HG03095 (cell line): ENCODE results near the gene CLEC18C.
"Not testable (repeated sequence)": the region's sequence is repeated elsewhere in the genome, so short reads cannot be mapped to it uniquely, and the experiment has no call there.

Experiments
- ATAC-seq: cut with Tn5 transposase; IDR thresholded peaks from one replicate; pipeline ENCODE4 v1.9.1; 2021; ENCODE audit warnings: moderate library complexity; ENCODE audit not compliant: unreplicated experiment

Gene CLEC18C

DNA sequence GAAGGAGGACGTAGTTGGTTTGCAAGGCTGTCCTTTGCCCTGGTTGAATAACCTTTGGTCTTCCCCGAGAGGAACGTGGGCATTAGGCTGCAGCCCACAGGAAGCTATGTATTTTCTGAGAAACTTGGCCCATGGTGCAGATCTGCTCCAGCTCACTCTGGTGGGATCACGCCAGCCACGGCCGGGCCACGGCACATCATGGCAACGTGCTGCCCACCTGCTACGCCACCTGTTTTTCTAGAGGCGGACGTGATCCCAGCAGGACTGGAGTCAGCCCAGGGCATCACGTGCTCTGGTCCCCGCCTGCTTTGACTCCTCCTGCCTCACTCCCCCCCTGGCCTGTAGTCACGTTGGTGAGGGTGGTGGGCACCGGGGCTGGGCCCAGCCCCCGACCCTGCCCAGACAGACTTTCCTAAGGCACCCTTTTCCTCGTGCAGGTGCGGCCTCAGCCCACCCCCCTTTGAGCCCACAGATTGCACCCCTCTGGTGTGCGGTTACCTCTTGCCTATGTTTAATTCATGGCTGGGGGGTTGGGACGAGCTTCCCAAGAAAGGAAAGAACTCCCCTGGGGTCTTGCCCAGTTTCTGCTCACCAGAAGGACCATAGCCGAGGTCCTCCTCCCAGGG is at the start of gene CLEC18C:
Gene CLEC18C, plus strand, starts transcription at position 576 of the 626 bp plus-strand sequence. CDS start 492 bp downstream, outside the sequence.
- ATAC-seq = not testable (repeated sequence)

DNA sequence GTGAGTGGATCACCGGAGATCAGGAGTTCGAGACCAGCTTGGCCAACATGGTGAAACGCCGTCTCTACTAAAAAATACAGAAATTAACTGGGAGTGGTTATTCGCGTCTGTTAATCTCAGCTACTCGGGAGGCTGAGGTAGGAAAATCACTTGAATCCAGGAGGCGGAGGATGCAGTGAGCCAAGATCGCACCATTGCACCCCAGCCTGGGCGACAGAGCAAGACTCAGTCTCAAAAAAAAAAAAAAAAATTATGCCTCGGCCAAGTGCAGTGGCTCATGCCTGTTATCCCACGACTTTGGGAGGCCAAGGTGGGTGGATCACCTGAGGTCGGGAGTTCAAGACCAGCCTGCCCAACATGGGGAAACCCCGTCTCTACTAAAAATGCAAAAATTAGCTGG is 49.8 kb upstream of the CLEC18C start:
- not testable (repeated sequence) for ATAC-seq

DNA sequence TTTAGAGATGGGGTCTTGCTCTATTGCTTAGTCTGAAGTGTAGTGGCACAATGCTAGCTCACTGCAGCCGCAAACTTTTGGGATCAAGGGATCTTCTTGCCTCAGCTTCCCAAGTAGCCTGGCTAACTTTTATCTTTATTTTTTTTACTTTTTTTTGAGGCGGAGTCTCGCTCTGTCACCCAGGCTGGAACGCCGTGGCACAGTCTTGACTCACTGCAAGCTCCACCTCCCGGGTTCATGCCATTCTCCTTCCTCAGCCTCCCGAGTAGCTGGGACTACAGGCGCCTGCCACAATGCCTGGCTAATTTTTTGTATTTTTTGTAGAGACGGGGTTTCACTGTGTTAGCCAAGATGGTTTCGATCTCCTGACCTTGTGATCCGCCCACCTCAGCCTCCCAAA is 47.4 kb upstream of the CLEC18C start:
- ATAC-seq = not testable (repeated sequence)

DNA sequence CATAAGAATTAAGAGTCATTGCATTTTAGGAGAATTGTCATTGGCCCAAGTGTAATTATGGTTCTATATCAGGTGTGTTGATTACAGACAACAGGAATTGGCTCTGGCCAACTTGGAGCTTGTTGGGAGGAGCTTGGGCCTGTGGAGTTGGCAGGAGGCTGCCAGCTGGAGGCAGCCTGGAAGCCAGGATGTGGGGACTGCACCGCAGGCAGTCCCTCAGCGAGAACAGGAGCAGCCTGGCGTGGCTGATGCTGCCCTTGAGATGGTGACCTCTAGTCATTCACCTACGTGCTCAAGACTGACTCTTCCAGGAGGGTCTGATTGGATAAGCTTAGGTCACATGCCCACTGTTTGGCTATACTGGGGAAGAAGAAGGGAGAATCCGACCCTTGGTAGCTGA is 45.9 kb upstream of the CLEC18C start:
- ATAC-seq = not testable (repeated sequence)

DNA sequence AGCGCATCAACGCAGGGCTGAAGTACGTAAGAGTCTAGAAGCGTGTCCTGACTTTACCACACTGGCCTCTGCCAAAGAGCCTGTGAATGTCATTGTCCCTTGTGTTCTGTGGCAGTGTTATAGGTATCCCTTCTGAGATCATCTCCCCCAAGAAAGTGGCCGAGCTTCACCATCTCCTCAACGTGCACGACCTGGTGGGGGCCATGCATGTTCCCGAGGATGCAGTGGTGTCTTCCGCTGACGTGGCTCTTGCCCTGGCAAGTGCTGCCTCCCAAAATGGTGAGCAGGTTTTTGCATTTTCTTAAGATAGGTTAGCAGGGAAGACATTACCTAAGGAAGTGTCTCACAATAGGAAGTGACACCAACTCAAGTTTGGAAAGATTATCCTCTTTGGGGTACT is 44.7 kb upstream of the CLEC18C start:
- not testable (repeated sequence) for ATAC-seq

DNA sequence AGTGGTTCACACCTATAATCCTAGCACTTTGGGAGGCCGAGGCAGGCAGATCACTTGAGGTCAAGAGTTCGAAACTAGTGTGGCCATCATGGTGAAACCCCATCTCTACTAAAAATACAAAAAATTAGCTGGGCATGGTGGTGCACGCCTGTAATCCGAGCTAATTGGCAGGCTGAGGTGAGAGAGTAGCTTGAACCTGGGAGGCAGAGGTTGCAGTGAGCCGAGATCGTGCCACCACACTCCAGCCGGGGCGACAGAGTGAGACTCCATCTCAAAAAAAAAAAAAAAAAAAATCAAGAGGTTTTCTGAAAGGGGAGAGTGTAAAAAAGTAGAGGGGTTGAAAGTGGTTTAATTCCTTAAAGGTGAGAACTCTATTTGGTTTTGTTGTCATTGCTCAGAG is 37.8 kb upstream of the CLEC18C start:
- not testable (repeated sequence) for ATAC-seq

DNA sequence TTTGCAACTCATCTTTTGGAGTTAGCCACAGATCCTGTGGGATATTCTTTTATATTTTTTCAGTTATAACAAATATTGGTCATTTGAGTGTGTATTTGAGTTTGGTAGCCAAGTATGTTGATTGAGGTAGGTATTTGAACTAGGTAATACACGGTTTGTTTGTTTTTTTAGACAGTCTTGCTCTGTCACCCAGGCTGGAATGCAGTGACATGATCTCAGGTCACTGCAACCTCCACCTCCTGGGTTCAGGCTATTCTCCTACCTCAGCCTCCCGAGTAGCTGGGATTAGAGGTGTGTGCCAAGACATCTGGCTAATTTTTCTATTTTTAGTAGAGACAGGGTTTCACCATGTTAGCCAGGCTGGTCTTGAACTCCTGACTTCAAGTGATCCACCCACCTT is 37.0 kb upstream of the CLEC18C start:
- not testable (repeated sequence) for ATAC-seq

DNA sequence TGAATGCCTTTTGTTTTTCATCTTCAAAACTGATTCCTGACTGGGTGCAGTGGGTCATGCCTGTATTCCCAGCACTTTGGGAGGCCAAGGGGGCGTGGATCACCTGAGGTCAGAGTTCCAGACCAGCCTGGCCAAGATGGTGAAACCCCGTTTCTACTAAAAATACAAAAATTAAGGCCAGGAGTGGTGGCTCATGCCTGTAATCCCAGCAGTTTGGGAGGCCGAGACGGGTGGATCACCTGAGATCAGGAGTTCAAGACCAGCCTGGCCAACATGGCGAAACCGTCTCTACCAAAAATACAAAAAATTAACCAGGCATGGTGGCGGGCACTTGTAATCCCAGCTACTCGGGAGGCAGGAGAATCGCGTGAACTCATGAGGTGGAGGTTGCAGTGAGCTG is 30.8 kb upstream of the CLEC18C start:
- not testable (repeated sequence) for ATAC-seq

DNA sequence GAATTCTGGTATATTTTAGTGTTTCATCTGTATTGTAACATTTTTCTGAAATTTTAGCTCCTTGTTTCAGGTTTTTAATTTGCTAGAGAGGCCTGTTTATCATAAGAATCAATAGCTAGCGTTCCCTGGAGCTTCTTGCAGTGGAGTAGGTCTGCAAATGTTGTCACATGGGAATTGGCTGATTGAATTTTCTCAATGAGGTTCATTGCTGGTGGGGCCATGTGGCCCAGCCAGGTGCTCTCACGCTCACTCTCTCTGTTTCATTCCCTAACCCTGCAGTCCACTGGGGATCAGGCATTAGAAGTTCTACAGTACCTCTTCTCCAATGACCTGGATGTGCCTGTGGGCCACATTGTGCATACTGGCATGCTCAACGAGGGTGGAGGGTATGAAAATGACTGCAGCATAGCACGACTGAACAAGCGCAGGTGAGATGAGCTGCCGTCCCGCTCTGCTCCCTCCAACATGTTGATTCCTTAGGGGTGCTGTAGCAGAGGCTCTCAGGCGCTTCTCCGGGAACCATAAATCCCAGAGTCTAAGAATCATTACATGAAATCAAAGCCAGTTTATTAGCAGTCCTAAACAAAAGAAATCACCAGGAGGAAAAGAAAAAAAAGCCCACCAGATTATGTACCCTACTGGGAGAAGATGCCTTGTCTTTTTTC is 30.2 kb upstream of the CLEC18C start:
- ATAC-seq = not testable (repeated sequence)

DNA sequence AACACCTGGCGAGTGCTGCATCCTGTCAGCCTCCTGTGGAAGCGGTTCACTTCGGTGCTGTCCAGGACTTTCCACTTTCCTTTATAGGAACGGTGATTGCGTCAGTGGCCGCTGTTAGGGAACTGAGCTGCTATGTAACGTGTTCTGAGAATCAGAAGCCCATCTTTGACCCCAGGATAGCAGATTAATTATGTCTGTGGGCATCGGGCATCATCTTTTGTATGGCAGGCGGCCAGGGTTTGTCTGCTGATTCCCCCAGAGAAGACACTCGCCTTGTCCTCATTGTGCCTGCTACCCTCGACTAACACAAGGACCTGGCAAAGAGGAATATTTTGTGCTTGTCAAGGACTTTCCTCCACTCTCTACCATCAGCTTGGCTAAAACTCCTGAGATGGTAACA is 25.7 kb upstream of the CLEC18C start:
- not testable (repeated sequence) for ATAC-seq

DNA sequence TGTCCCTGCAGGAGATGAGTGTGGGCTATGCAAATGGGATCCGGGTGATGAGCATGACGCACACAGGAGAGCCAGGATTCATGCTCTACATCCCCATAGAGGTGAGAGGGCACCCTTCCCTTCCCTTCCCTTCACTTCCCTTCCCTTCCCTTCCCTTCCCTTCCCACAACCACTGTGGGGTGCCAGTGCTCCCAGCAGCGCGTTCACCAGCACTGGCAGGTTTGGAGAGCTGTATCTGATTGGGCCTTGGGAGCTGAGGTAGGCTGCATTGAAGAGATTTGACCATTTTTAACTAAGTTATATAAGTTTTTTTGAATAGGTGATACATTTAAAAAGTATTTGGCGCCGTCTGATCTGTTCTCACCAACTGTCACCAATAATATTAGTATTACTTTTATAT is 25.1 kb upstream of the CLEC18C start:
- not testable (repeated sequence) for ATAC-seq

DNA sequence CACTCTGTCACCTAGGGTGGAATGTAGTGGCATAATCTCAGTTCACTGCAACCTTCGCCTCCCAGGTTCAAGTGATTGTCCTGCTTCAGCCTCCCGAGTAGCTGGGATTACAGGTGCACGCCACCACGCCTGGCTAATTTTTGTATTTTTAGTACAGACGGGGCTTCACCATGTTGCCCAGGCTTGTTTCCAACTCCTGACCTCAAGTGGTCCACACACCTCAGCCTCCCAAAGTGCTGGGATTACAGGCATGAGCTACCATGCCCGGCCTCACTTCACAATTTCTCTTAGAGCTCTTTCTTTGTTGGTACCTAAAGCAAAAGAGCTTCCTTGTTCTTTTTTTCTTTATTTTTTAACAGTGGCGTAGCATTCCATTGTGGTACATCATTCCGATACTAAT is 24.3 kb upstream of the CLEC18C start:
- not testable (repeated sequence) for ATAC-seq

DNA sequence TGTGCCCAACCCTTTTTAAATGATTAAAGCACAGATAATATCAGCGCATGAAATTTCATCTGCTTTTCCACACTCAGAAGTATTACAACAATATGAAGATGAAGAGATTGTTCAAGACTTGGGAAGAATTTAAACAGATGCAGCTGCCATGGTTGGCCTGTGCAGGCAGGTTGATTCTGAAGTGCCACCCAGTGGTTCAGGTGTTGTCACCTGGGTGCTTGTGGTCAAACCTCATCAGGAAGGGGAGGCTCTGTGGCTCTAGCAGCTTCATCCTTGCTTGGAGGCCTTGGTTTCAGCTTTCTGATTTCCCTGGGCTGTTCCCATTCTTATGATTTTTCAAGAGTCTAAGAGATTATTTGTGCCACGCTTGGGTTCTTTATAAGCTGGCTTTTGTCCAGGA is 22.2 kb upstream of the CLEC18C start:
- no peak for ATAC-seq

DNA sequence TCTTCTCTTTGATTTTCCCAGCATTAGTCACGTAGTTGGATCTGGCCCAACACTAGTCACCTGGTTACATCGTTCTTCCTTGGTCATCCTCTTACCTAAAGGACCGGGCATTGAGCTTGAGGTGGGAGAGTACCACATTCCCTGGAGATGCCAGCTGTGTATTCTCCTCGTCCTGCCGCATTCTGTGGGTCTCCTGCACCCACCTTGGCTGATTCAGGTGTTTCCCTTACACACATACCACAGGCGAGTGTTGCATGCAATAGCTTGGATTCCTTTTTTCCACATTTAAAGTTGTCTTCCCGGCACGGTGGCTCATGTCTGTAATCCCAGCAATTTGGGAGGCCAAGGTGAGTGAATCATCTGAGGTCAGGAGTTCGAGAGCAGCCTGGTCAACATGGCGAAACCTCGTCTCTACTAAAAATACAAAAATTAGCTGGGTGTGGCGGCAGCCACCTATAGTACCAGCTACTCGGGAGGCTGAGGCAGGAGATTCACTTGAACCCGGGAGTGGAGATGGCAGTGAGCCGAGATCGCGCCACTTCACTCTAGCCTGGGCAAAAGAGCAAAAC is 21.6 kb upstream of the CLEC18C start:
- no peak for ATAC-seq

DNA sequence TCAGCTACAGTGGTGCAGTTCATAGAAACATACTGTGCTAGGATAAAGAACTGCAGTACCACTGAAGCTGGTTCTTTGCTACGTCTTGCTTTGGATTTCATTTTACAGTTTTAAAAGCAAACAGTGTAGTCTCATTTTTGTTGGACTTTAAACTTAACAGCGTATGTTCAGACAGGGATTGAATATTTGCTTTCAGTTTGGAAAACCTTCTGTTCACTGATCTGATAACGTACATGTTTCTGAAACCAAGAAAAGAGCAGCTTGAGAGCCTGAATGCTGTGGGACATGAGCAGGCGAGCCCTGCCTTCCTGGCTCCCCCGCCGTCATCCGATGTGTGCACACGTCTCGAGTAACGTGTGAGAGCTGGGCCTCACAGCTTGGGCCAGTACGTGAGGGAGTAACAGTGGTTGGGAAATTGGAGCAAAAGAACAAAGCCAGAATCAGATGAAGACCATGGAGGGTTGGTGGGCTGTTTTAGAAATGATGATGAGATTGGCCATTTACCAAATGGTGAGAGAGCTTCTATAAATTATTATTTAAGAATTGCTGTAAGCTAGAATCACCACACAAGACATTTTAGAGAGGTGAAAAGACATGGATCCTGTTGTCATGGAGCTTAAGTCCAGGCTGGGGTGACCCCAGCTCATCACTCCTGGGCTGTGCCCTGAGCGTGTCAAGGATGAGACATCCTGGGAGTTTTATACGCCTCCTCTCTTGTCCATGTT is 20.8 kb upstream of the CLEC18C start:
- no peak for ATAC-seq

DNA sequence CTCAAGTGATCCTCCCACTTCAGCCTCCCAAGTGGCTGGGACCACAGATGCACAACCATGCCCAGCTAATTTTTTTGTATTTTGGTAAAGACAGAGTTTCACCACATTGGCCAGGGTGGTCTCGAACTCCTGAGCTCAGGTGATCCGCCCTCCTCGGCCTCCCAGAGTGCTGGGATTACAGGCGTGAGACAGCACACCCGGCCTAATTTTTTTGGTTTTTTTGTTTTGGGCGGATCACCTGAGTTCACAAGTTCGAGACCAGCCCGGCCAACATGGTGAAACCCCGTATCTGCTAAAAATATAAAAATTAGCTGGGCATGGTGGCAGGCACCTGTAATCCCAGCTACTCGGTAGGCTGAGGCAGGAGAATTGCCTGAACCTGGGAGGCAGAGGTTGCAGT is 18.9 kb upstream of the CLEC18C start:
- not testable (repeated sequence) for ATAC-seq

DNA sequence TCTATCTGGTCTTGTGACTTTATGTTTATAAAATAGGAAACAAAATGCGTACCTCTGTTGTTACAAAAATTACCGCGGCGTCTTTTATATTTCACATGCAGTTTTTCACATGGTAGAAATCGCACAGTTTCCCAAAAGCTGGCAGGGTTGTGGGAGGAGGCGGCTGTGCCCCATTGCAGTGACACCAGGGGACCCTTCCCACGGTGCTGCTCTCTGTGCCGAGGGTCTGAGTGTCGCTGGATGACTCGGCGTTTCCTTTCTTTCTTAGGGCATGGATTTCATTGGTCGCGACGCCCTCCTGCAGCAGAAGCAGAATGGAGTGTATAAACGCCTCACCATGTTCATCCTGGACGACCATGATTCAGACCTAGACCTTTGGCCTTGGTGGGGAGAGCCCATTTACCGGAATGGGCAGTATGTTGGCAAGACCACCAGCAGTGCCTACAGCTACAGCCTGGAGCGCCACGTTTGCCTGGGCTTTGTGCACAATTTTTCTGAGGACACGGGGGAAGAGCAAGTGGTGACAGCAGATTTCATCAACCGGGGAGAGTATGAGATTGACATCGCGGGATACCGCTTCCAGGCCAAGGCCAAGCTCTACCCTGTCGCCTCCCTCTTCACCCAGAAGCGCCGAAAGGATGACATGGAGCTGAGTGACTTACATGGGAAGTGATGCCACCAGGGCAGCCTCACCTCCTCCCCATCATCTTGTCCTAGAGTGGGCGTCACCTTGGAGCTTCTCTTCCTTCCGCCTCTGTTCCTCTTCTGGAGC is 17.2 kb upstream of the CLEC18C start:
- ATAC-seq = no peak

DNA sequence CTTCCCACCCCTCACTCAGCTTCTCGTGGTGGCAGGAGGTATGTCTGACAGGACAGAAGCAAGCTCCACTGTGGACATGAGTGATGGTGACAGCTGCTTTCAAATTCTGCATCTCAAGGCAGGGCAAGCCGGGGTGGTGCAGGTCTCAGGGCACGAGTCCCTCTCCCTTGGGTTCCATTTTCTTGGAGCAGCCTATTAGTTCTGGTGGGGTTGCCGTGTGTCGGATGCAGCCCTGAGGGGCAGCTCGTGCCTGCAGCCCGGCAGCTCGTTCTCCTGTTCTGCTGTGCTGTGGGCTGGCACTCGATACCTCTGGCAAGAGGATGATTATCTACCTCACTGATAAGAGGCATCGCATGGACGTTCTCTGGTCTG is 16.5 kb upstream of the CLEC18C start:
- no peak for ATAC-seq

DNA sequence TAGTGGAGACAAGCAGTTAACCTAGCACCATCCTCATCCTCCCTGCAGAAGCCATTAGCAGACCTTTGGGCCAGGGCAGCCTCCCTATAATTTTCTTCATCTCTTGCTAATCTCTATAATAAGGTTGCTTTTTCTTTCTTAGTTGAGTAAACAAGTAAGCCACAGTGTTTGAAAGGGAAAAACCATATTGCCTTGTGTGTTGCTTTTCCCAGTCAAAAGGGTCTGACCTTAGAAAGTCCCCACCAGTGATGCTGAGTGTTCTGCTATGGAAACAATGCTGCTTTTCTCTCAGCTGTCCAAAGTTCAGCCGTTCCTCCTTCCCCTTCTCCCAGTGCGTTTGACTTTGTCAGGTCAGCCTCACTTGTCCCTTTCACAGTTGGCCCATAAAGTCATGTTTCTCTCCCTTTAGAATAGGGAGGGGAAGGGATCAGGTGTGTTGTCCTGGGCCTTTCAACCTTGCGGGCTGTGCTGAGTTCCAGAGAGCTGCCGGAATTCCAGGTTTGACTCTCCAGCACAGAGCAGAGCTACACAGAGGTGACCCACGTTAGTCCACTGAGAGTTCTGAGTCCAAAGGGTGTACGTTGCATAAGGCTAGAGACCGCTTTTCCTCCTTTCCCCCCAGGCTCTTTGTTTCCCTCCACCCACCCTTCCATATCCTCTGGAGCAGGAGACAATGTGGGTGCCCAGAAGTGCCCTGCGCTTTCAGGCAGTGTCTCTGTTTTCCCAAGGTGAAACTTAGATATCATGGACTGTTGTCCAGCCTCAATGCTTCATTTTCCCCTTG is 15.9 kb upstream of the CLEC18C start:
- no peak for ATAC-seq

DNA sequence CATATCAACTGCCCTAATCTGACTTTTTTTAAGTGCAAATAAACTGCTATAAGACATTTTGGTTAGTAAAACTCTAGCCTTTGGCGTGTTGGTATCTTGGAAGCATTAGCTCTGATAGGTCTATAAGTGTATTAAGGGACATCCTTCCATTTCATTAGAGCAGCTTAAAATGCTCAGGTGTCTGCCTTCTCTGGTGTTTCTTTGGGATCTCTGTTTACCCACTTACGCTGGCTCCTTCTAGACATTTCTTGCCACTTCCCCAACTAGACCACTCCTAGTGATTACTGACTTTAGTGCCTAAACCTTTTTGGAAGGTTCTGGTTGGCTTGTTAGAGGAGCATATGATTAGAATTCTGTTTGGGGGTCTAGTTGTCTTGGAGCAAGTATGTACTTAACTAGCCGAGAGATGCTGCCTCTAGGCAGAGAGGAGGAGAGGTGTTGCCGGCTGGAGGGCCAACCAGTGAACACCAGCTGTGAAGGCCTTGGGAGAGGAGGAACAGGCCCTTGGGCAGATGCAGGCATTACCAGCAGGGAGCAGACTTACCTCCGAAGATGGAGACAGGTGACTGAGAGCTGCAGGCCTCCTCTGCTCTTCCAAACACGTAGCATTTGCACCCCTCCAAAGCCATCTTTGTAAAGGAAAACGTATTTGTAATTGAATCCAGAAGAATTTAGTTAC is 15.2 kb upstream of the CLEC18C start:
- no peak for ATAC-seq
